G401 (cell line): ENCODE measurements around the gene METTL5. TPM values are rescaled to one million over a fixed set of nuclear protein-coding genes. Genes with fewer than 3 reads are reported as not detected.

ENCODE experiments used
- DNase-seq: peaks from one replicate; pipeline ENCODE4 v3.0.0-alpha.2; 2015; ENCODE audit warnings: low spot score
- in situ Hi-C: cut with HindIII; loops from 2 replicates; pipeline ENCODE4 v1.10.0; 2016; ENCODE audit warnings: low sequenced_read_pairs, mixed read lengths
- total RNA-seq: library from RNA; depleted of rRNA; stranded (reverse); fragments of >200 nt; shearing (Covaris generic); gene quantifications from 2 replicates; pipeline ENCODE4 v1.2.3, GENCODE V29; 2014

METTL5 gene
- total RNA-seq, 1 experiment from 2014 or later = 85.8 TPM

GRCh38 chr2:169797601-169798000, 27.1 kb downstream of the METTL5 start:
- DNase-seq = no peak
- in situ Hi-C loops = no loop called here

- DNase-seq = no peak
- in situ Hi-C loops = no loop called here
Observed at GRCh38 chr2:169796441-169796840, 28.3 kb downstream of the METTL5 start.

GRCh38 chr2:169795181-169795580, 29.5 kb downstream of the METTL5 start:
- in situ Hi-C loops = no loop called here
- no peak for DNase-seq

DNA sequence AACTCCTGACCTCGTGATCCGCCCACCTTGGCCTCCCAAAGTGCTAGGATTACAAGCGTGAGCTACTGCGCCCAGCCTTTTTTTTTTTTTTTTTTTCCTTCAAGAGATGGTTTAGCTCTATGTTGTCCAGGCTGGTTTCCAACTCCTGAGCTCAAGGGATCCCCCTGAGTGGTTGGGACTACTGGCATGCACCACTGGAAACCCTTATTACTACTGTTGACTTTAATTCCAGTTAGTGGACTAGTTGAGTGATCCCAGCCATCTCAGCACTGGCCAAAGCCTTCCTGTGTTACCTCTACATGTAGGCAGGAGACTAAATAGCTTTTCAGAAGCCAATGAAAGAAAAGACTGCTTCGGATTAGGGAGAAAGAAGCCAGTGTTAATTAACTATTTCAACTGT, 34.1 kb downstream of the METTL5 start:
- in situ Hi-C loops = no loop called here
- no peak for DNase-seq

- DNase-seq = no peak
- in situ Hi-C loops = no loop called here
Observed at GRCh38 chr2:169782513-169782912, 42.2 kb downstream of the METTL5 start.

- DNase-seq = no peak
- in situ Hi-C loops = no loop called here
Observed at GRCh38 chr2:169781249-169782013, 43.3 kb downstream of the METTL5 start.

- in situ Hi-C loops = no loop called here
- DNase-seq = no peak
Observed at GRCh38 chr2:169778446-169778845, 46.3 kb downstream of the METTL5 start.

GRCh38 chr2:169776252-169776761, 48.4 kb downstream of the METTL5 start:
- in situ Hi-C loops = no loop called here
- no peak for DNase-seq

- no peak for DNase-seq
- in situ Hi-C loops = no loop called here
Observed at GRCh38 chr2:169775765-169776164, 48.9 kb downstream of the METTL5 start.

DNA sequence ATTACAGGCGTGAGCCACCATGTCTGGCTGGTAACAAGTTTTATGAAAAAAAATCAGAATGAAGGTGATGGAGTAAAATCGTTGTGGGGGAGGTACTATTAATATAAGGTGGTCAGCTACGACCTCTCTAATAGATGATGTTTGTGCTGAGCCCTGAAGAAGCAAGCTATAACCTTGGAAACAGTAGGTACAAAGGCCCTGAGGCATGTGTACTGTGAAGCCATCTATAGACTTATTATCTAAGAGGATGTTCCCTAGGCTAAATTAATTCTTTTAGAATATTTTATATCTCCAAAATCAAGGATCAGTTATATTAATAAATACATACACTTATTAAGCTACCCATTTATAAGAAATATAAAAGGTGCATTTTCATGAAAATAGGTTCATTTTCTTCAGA, 49.4 kb downstream of the METTL5 start:
- in situ Hi-C loops = no loop called here

DNA sequence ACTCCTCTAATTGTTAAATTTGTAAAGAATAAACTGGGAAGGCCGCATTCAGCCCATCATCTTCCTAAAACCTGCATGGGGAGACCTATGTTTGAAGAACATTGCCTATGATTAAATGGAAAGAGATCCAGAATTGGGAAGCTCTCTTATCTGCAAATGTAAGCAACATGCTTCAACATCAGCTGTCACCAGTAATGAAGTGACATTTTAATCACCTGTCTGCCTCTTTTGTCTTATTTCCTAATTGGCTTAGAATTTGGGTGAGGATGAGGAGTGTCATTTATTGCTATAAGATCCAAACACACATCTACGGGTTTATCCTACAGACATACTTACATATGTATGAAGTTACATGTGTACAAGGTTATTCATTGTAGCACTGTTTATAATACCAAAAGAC, 52.1 kb downstream of the METTL5 start:
- in situ Hi-C loops = no loop called here
- DNase-seq = no peak

More for the DNA sequence above, 49.4 kb downstream of the METTL5 start:
- no peak for DNase-seq

- in situ Hi-C loops = no loop called here
- DNase-seq = no peak
Observed at GRCh38 chr2:169771612-169772011, 53.1 kb downstream of the METTL5 start.

DNA sequence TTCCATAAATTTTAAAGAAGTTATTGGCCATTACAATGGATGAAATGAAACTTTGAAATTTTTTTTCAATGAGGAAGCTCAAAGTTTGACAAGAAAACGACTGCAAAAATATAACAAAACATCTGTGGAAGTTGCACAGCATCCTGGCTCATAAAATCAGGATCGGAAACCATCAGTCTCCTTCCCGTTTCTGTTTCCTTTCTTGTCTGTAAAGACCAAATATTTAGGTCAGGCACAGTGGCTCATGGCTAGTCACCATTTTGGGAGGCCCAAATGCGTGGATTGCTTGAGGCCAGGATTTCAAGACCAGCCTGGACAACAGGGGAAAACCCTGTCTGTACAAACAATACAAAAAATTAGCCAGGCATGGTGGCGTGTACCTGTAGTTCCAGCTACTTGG, 53.7 kb downstream of the METTL5 start:
- in situ Hi-C loops = no loop called here
- DNase-seq = no peak

DNA sequence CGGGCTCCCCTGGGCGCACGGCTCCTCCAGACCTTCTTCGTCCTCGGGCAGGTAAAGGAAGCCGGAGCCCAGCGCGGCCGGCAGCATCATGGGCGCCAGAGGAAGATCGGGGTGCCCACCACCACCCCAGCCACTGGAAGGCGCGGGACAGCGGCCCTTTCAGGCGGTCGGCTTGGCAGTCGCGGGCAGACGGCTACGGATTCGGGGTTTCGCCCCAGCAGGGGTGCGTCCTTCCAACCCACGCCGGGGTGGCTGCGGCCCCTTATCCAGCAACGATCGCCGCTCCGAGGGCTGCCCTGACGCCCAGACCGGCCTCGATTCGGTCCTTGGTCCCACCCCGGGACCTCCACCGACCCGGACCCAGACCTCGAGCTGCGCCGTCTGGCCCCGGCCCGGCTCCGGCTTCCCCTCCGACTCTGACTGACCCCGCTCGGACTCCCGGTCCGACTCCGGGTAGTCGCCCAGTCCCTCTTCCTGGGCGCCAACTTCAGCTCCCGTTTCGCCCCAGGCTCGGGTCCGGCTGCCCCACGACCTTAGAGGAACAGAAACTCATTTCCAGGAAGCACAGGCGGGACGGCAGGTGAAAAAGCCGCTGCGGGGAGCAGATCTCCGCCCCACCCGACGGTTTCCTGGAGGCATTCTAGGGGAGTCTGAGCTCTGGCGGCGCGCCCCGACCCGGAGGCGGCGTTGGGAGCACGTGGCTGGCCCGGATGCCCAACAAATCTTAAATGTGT, 56.3 kb downstream of the METTL5 start:
- in situ Hi-C loops = no loop called here
- no peak for DNase-seq

- peak; percentile 68 for DNase-seq
- in situ Hi-C loops = no loop called here
Observed at GRCh38 chr2:169767243-169767888, 57.3 kb downstream of the METTL5 start.

DNA sequence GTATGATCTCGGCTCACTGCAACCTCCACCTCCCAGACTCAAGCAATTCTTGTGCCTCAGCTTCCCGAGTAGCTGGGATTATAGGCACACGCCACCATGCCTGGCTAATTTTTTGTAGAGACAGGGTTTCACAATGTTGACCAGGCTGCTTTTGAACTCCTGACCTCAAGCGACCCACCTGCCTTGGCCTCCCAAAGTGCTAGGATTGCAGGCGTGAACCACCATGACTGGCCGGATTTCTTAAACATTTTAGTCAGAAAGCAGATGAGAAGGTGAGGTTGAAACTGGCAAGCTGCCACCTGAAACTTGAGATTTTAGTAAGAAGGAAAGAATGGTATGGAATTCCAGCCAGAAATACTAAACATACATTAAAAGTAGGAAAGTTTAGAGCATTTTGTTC, 59.2 kb downstream of the METTL5 start:
- no peak for DNase-seq
- in situ Hi-C loops = no loop called here

DNA sequence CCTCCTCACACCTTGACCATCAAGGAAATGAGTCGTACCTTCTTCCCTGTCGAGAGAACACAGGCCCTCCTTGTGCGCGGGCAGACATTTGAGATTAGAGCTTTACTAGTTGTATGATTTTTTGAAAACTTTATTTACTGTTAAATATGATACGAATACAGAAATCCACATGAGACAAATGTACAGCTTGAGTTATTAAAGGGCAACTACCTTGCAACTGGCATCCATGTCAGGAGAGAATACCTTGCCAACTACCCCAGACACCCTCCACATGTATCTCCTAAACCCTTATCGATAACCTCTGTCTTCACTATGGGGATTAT, 62.8 kb downstream of the METTL5 start:
- in situ Hi-C loops = no loop called here
- DNase-seq = no peak
